ENCODE measurements around the gene ADCY3.

The ADCY3 gene

GRCh38 chr2:24926220-24926601, 6.2 kb upstream of the ADCY3 start:
- ATAC-seq: no peak
- TF ChIP-seq ZFP30 (CRISPR knock-in tag; IDR thresholded peaks at IDR 0.05) (no peak), SNAI2 (CRISPR knock-in tag; IDR thresholded peaks at IDR 0.05) (no peak), TCF4 (CRISPR knock-in tag; IDR thresholded peaks at IDR 0.05; ENCODE audit: borderline replicate concordance) (no peak), TSHZ2 (CRISPR knock-in tag; IDR thresholded peaks at IDR 0.05) (no peak), OSR1 (CRISPR knock-in tag; IDR thresholded peaks at IDR 0.05) (no peak), ZC3H10 (CRISPR knock-in tag; IDR thresholded peaks at IDR 0.05) (no peak), ZNF565 (CRISPR knock-in tag; conservative IDR thresholded peaks at IDR 0.05; ENCODE audit: low read depth) (no peak), TOX (CRISPR knock-in tag; IDR thresholded peaks at IDR 0.05; ENCODE audit: borderline replicate concordance) (no peak), GLIS3 (CRISPR knock-in tag; IDR thresholded peaks at IDR 0.05) (no peak), CSDC2 (CRISPR knock-in tag; IDR thresholded peaks at IDR 0.05) (no peak)

- ATAC-seq: no peak
- no peak for TF ChIP-seq PPARA (CRISPR knock-in tag; IDR thresholded peaks at IDR 0.05; ENCODE audit: borderline replicate concordance)
- TF ChIP-seq CREB5 (CRISPR knock-in tag; IDR thresholded peaks at IDR 0.05; ENCODE audit: low read depth): no peak
- TF ChIP-seq TSHZ2 (CRISPR knock-in tag; IDR thresholded peaks at IDR 0.05): no peak
- TF ChIP-seq CSRNP3 (CRISPR knock-in tag; IDR thresholded peaks at IDR 0.05): no peak
- no peak for TF ChIP-seq TCF4 (CRISPR knock-in tag; IDR thresholded peaks at IDR 0.05; ENCODE audit: borderline replicate concordance)
- no peak for TF ChIP-seq ZFP3 (CRISPR knock-in tag; IDR thresholded peaks at IDR 0.05)
- no peak for TF ChIP-seq ZC3H10 (CRISPR knock-in tag; IDR thresholded peaks at IDR 0.05)
These were observed 5.8 kb upstream of the ADCY3 start for GRCh38 chr2:24925815-24926214.

GRCh38 chr2:24924732-24925131, 4.7 kb upstream of the ADCY3 start:
- ATAC-seq: no peak
- no peak for TF ChIP-seq TOX (CRISPR knock-in tag; IDR thresholded peaks at IDR 0.05; ENCODE audit: borderline replicate concordance)
- no peak for TF ChIP-seq ZFP3 (CRISPR knock-in tag; IDR thresholded peaks at IDR 0.05)
- TF ChIP-seq ZNF565 (CRISPR knock-in tag; conservative IDR thresholded peaks at IDR 0.05; ENCODE audit: low read depth): no peak
- no peak for TF ChIP-seq TSHZ2 (CRISPR knock-in tag; IDR thresholded peaks at IDR 0.05)
- TF ChIP-seq ISL1 (CRISPR knock-in tag; IDR thresholded peaks at IDR 0.05): no peak
- TF ChIP-seq ESRRG (CRISPR knock-in tag; IDR thresholded peaks at IDR 0.05): no peak
- no peak for TF ChIP-seq CSDC2 (CRISPR knock-in tag; IDR thresholded peaks at IDR 0.05)
- TF ChIP-seq POU6F1 (CRISPR knock-in tag; IDR thresholded peaks at IDR 0.05; ENCODE audit: borderline replicate concordance, low read depth): no peak
- no peak for TF ChIP-seq ARNTL (CRISPR knock-in tag; IDR thresholded peaks at IDR 0.05; ENCODE audit: borderline replicate concordance, low read depth)
- no peak for TF ChIP-seq TCF4 (CRISPR knock-in tag; IDR thresholded peaks at IDR 0.05; ENCODE audit: borderline replicate concordance)

All from SK-N-SH treated with all-trans-retinoic acid at 6 μM for 48 hours (cell line).